ACHN (cell line): ENCODE measurements around the gene CD22.
"Not testable (repeated sequence)": the region's sequence is repeated elsewhere in the genome, so short reads cannot be mapped to it uniquely, and the experiment has no call there.

Source experiments
- DNase-seq: peaks from one replicate; pipeline ENCODE4 v3.0.0-alpha.2; 2015
- in situ Hi-C: cut with HindIII; loops from 2 replicates; pipeline ENCODE4 v1.10.0; 2017; ENCODE audit warnings: low sequenced_read_pairs, low pct_ligation_motif_present, low pct_unique_long_range_greater_than_20kb

CD22 gene

DNA sequence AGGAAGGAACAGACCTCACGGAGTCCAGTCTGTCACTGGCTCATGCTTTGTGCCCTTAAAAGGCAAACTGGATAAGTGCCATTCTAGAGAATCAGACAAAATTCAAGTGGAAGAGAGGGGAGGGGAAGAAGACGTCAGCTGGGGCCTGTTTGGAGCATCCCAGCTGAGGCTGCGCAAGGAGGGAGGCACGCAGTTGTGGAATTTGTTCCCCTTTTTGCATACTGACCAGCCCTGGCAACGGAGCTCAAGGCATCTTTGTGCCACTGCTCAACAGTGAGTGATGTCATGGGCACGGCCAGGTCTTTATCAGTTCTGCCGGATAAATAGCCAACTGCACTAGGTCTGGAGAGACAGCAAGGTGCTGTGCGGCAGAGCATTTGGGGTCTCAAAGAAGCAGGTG lies 41.7 kb downstream of the CD22 start, which contains the start of gene GPR42:
Gene GPR42, plus strand, starts transcription at position 347 of the 400 bp plus-strand sequence. CDS start 292 bp downstream, outside the sequence.
- in situ Hi-C loops, result no loop called here
- no peak for DNase-seq

DNA sequence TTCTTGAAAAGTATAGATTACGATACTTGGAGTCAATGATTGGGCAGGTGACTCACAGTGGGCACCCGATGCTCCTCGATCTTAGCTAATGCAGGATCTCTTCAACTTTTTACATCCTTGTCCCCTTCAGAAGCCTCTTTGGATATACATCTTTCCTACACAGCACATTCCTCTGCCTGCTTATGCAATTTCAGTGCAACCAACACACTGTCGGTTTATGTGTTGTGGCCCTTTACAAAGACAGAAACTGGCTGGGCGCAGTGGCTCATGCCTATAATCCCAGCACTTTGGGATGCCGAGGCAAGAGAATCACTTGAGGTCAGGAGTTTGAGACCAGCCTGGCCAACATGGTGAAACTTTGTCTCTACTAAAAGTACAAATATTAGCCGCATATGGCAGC lies 44.5 kb downstream of the CD22 start:
- in situ Hi-C loops, result no loop called here
- DNase-seq, result no peak

- in situ Hi-C loops, DNase-seq: not testable (repeated sequence)
Observed at GRCh38 chr19:35374031-35374430, 45.0 kb downstream of the CD22 start.

- in situ Hi-C loops, result no loop called here
Observed at GRCh38 chr19:35375505-35376307, 46.7 kb downstream of the CD22 start.

GRCh38 chr19:35377656-35378055 lies 48.7 kb downstream of the CD22 start:
- in situ Hi-C loops, result no loop called here

More at GRCh38 chr19:35375505-35376307, 46.7 kb downstream of the CD22 start:
- no peak for DNase-seq

GRCh38 chr19:35378356-35378755 lies 49.4 kb downstream of the CD22 start:
- in situ Hi-C loops, result no loop called here
- no peak for DNase-seq

More at GRCh38 chr19:35377656-35378055, 48.7 kb downstream of the CD22 start:
- no peak for DNase-seq

GRCh38 chr19:35379545-35379944 lies 50.6 kb downstream of the CD22 start:
- in situ Hi-C loops, DNase-seq: not testable (repeated sequence)

GRCh38 chr19:35379992-35380391 lies 51.0 kb downstream of the CD22 start:
- in situ Hi-C loops, result no loop called here
- no peak for DNase-seq

DNA sequence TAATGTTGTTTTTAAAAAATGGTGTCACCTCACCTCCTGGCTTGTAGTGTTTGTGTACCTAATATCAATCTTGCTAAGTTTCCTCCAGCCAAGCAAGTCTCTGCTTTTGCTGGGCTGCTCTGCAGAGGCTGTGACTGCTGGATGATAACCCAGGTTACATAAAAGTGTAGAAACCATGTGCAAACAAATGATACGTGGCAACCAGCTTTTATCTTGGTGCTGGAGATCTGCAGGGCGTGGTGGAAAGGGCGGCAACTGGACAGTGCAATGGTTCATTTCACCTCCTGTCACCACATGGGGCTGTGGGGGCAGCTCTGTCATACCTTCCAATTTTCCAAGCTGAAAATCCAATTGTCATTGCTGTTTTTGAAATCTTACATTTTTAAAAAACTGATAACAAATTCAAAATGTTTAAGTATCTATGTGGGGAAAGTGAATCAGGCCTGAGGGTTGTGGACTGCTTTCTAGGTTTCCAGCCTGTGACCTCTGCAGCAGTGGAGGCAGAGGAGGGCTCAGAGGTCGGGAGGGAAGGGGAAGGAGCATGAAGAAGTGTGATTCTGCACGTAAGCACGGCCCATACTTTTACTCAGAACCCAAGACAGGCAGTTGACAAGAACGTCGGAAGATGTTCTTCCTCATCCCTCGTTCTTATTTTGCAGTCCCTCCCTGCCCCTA lies 51.6 kb downstream of the CD22 start:
- DNase-seq, result no peak
- in situ Hi-C loops, result no loop called here

GRCh38 chr19:35381318-35381717 lies 52.3 kb downstream of the CD22 start:
- no peak for DNase-seq
- in situ Hi-C loops, result no loop called here

DNA sequence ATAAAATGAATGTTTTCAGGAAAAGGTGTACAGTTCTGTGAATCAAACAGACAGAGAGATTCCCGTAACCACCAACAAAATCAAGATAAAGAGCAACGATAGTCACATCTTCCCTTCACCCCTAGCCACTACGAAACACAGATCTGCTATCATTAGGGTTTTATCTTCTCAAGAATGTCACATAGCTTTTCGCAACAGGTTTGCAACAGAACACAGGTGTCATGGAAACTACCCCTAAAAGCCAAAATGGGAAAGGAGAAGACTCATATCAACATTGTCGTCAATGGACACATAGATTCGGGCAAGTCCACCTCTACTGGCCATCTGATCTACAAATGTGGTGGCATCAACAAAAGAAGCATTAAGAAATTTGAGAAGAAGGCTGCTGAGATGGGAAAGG lies 52.9 kb downstream of the CD22 start:
- in situ Hi-C loops, result no loop called here
- no peak for DNase-seq

DNA sequence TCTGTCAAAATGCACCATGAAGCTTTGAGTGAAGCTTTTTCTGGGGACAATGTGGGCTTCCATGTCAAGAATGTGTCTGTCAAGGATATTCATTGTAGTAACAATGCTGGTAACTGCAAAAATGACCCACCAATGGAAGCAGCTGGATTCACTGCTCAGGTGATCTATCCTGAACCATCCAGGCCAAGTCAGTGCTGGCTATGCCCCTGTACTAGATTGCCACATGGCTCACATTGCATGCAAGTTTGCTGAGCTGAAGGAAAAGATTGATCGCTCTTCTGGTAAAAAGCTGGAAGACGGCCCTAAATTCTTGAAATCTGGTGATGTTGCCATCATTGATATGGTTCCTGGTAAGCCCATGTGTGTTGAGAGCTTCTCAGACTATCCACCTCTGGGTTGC lies 54.5 kb downstream of the CD22 start:
- in situ Hi-C loops, result no loop called here
- DNase-seq, result no peak

DNA sequence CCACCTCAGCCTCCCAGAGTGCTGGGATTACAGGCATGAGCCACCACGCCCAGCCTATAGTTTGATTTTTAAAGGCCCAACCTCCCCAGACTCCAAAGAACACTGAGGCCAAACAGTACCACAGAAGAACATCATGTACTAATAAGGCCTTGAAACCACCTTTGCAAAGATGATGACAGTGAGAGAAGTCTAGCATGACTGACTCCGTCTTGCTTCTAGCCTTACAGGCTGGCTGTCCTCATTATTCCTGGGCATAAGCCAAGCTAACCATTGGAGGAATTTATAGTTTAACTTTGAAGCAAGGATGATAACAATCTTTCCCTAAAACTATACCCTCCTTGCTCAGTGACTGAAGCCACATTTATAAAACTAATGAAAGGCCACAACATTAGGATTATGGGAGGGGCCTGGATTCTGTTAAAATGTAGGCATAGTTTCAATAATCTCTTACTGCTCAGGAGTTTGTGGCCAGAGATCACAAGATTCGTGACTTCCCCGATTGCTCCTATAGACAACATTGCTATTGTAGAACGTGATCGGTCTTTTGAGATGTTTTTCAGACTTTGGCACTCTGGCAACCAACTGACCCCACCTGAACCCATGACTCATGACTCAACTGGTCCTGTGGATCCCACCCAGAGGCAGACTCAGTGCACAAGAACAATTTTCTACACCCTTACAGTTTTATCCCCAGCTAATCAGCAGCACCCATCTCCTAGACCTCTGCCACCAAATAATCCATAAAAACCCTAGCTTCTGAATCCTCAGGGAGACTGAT lies 59.5 kb downstream of the CD22 start:
- no peak for DNase-seq
- in situ Hi-C loops, result no loop called here

- no peak for DNase-seq
- in situ Hi-C loops, result no loop called here
Observed at GRCh38 chr19:35389192-35389861, 60.3 kb downstream of the CD22 start.

- no peak for DNase-seq
- in situ Hi-C loops, result no loop called here
Observed at GRCh38 chr19:35392742-35393715, 64.0 kb downstream of the CD22 start.

GRCh38 chr19:35395382-35396199 lies 66.6 kb downstream of the CD22 start:
- DNase-seq, result no peak
- in situ Hi-C loops, result no loop called here
